Parathyroid adenoma (tissue), 2 donors: ENCODE measurements around the gene BPHL.
"Not testable (repeated sequence)": the region's sequence is repeated elsewhere in the genome, so short reads cannot be mapped to it uniquely, and the experiment has no call there.

Source experiments
- H2AFZ ChIP-seq: fragments of 300-600 bp; sonication (generic); one replicate; pipeline ENCODE4 v1.7.0; 2017; ENCODE audit warnings: antibody characterized with exemption, mild to moderate bottlenecking
- H3K27ac ChIP-seq: fragments of 300-600 bp; sonication (generic); one replicate; pipeline ENCODE4 v1.7.0; 2017
- H3K27me3 ChIP-seq: fragments of 300-600 bp; sonication (generic); one replicate; pipeline ENCODE4 v1.7.0; 2017; ENCODE audit warnings: low read length; ENCODE audit not compliant: control insufficient read depth, insufficient read depth
- H3K36me3 ChIP-seq: fragments of 300-600 bp; sonication (generic); one replicate; pipeline ENCODE4 v1.7.0; 2017; ENCODE audit warnings: low read length; ENCODE audit not compliant: control insufficient read depth, insufficient read depth
- H3K4me1 ChIP-seq: fragments of 300-600 bp; sonication (generic); one replicate; pipeline ENCODE4 v1.7.0; 2017; ENCODE audit warnings: control low read depth
- H3K4me2 ChIP-seq: fragments of 300-600 bp; sonication (generic); one replicate; pipeline ENCODE4 v1.7.0; 2017; ENCODE audit warnings: low read length
- H3K4me3 ChIP-seq: fragments of 300-600 bp; sonication (generic); one replicate; pipeline ENCODE4 v1.7.0; 2017; ENCODE audit warnings: low read depth, low read length
- H3K79me2 ChIP-seq: fragments of 300-600 bp; sonication (generic); one replicate; pipeline ENCODE4 v1.7.0; 2017; ENCODE audit warnings: control low read depth
- H3K9ac ChIP-seq: fragments of 300-600 bp; sonication (generic); one replicate; pipeline ENCODE4 v1.7.0; 2017; ENCODE audit warnings: mild to moderate bottlenecking
- H3K9me3 ChIP-seq: fragments of 300-600 bp; sonication (generic); one replicate; pipeline ENCODE4 v1.7.0; 2017; ENCODE audit warnings: low read length; ENCODE audit not compliant: control insufficient read depth
- TF ChIP-seq, protein P1 (sequence below): fragments of 300-600 bp; sonication (generic); IDR thresholded peaks from one replicate; pipeline ENCODE4 v1.7.0; 2017; ENCODE audit warnings: antibody characterized with exemption, mild to moderate bottlenecking
- donor health status: primary hyperparathyroidism.

BPHL gene

DNA sequence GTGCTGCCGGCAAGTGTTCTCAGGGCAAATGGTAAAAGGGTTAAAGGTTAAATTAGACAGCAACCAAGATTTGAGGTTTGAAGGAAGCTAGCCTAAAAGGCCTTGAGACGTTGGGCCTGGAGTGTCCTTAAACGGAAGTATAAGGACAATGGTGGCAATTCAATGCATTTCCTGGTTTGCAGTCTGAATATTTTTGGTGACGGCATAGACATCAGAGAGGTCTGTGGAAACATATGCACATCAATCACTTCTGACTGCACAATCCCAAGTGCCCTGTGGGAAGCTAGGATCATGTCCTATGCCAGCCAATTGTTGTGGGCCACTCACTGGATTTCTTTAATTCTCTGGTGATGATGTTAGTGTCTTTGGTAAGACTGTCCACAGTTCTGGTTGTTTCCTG is 64.6 kb downstream of the BPHL start:
- Histone ChIP-seq H3K79me2 (no peaks in the 10 kb centered on the region), H2AFZ (no peak overlapping the region), H3K4me2 (no peak overlapping the region), H3K27ac (no peak overlapping the region), H3K27me3 (no peaks in the 10 kb centered on the region), H3K4me3 (no peak overlapping the region), H3K9me3 (no peaks in the 10 kb centered on the region), H3K36me3 (no peaks in the 10 kb centered on the region), H3K4me1 (no peaks in the 10 kb centered on the region), H3K9ac (no peak overlapping the region)
- TF ChIP-seq, protein P1, sequence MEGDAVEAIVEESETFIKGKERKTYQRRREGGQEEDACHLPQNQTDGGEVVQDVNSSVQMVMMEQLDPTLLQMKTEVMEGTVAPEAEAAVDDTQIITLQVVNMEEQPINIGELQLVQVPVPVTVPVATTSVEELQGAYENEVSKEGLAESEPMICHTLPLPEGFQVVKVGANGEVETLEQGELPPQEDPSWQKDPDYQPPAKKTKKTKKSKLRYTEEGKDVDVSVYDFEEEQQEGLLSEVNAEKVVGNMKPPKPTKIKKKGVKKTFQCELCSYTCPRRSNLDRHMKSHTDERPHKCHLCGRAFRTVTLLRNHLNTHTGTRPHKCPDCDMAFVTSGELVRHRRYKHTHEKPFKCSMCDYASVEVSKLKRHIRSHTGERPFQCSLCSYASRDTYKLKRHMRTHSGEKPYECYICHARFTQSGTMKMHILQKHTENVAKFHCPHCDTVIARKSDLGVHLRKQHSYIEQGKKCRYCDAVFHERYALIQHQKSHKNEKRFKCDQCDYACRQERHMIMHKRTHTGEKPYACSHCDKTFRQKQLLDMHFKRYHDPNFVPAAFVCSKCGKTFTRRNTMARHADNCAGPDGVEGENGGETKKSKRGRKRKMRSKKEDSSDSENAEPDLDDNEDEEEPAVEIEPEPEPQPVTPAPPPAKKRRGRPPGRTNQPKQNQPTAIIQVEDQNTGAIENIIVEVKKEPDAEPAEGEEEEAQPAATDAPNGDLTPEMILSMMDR: no peak

DNA sequence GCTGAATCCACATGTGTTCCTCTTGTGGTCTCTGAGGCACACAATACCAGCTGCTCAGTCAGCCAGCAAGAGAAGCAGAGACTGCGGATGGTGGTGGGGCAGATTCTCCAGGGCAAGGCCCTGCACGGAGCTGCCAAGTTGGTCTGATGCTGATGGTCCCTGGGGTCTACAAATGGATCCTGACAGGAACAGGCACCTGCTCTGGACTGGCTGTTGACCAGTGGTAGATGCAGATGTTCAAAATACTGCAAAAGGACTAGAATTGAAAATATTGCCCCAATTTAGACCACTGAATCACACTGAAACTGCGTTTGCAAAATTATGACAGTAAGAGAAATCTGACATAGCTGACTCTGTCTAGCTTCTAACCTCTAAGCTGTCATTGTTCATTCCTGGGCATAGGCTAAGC is 68.5 kb downstream of the BPHL start:
- Histone ChIP-seq H3K4me1 (no peaks in the 10 kb centered on the region), H2AFZ (no peak overlapping the region), H3K27me3 (no peaks in the 10 kb centered on the region), H3K36me3 (no peaks in the 10 kb centered on the region), H3K9me3 (no peaks in the 10 kb centered on the region), H3K9ac (no peak overlapping the region), H3K4me2 (no peak overlapping the region), H3K79me2 (no peaks in the 10 kb centered on the region), H3K4me3 (no peak overlapping the region), H3K27ac (no peak overlapping the region)
- TF ChIP-seq, protein P1: no peak

- no peak overlapping the region for H3K9ac ChIP-seq
- H3K4me3 ChIP-seq: no peak overlapping the region
- H3K27me3 ChIP-seq: no peaks in the 10 kb centered on the region
- H3K27ac ChIP-seq: no peak overlapping the region
- no peak overlapping the region for H3K4me2 ChIP-seq
- TF ChIP-seq, protein P1: no peak
- H3K79me2 ChIP-seq: no peaks in the 10 kb centered on the region
- H3K9me3 ChIP-seq: no peaks in the 10 kb centered on the region
- no peaks in the 10 kb centered on the region for H3K36me3 ChIP-seq
- no peaks in the 10 kb centered on the region for H3K4me1 ChIP-seq
- H2AFZ ChIP-seq: no peak overlapping the region
Observed at GRCh38 chr6:3188262-3188661, 69.8 kb downstream of the BPHL start.

- H3K9ac ChIP-seq: not testable (repeated sequence)
Observed at GRCh38 chr6:3189192-3189591, 70.7 kb downstream of the BPHL start.

GRCh38 chr6:3190056-3190455 is 71.5 kb downstream of the BPHL start:
- no peak overlapping the region for H3K4me2 ChIP-seq
- no peaks in the 10 kb centered on the region for H3K79me2 ChIP-seq
- no peaks in the 10 kb centered on the region for H3K36me3 ChIP-seq

More at GRCh38 chr6:3189192-3189591, 70.7 kb downstream of the BPHL start:
- not testable (repeated sequence) for H2AFZ ChIP-seq, H3K9me3 ChIP-seq, H3K27me3 ChIP-seq, H3K4me1 ChIP-seq, H3K27ac ChIP-seq, H3K4me3 ChIP-seq, H3K79me2 ChIP-seq, H3K4me2 ChIP-seq, H3K36me3 ChIP-seq

More at GRCh38 chr6:3190056-3190455, 71.5 kb downstream of the BPHL start:
- Histone ChIP-seq H3K4me1 (no peaks in the 10 kb centered on the region), H2AFZ (no peak overlapping the region), H3K9ac (no peak overlapping the region), H3K4me3 (no peak overlapping the region), H3K27me3 (no peaks in the 10 kb centered on the region), H3K27ac (no peak overlapping the region), H3K9me3 (no peaks in the 10 kb centered on the region)
- TF ChIP-seq, protein P1: no peak
